ENCODE measurements around the gene SPOCK1. TPM values are rescaled to one million over a fixed set of nuclear protein-coding genes. Genes with fewer than 3 reads are reported as not detected.

Gene SPOCK1
- total and polyA plus RNA-seq, 7 donors, result 4.2 to 52.7 (median 16.0) TPM

- TF ChIP-seq CTCF (IDR thresholded peaks at IDR 0.05), result no peak
- ATAC-seq (no peak), DNase-seq (no peak)
- 75 to 80% (median 77%) methylated on average over 5 of the region's 5 CpGs for WGBS, 3 donors
- H3K4me1 ChIP-seq, result no peaks in the 10 kb centered on the region
- no peak overlapping the region for H3K4me3 ChIP-seq
- H3K36me3 ChIP-seq (ENCODE audit: insufficient read depth in 1 of 2, low read depth in 1 of 2), result no peaks in the 10 kb centered on the region
- H3K9me3 ChIP-seq, result no peaks in the 10 kb centered on the region
- intact Hi-C loops (cut with DNase I), result no loop called here
- no peak overlapping the region for H3K27ac ChIP-seq
- H3K27me3 ChIP-seq (ENCODE audit: insufficient read depth in 3 of 3, low read length in 2 of 3), result no peaks in the 10 kb centered on the region
These were observed 380.5 kb downstream of the SPOCK1 start for GRCh38 chr5:137118629-137119028.

GRCh38 chr5:137115152-137115551 lies 384.0 kb downstream of the SPOCK1 start:
- Histone ChIP-seq H3K27me3 (ENCODE audit: insufficient read depth in 3 of 3, low read length in 2 of 3) (peaks cover 0 to 2% (median 0%) of the 10 kb centered on the region in 3 donors), H3K4me3 (no peak overlapping the region), H3K27ac (no peak overlapping the region), H3K9me3 (no peaks in the 10 kb centered on the region), H3K36me3 (ENCODE audit: insufficient read depth in 1 of 2, low read depth in 1 of 2) (no peaks in the 10 kb centered on the region), H3K4me1 (no peaks in the 10 kb centered on the region)
- no peak for TF ChIP-seq CTCF (IDR thresholded peaks at IDR 0.05)
- ATAC-seq, result no peak
- intact Hi-C loops (cut with DNase I), result no loop called here
- no peak for DNase-seq
- WGBS, 3 donors, result 74 to 82% (median 78%) methylated on average over 6 of the region's 6 CpGs

- Histone ChIP-seq H3K27ac (no peak overlapping the region), H3K27me3 (ENCODE audit: insufficient read depth in 3 of 3, low read length in 2 of 3) (peaks cover 0 to 2% (median 0%) of the 10 kb centered on the region in 3 donors), H3K4me1 (no peaks in the 10 kb centered on the region), H3K4me3 (no peak overlapping the region), H3K36me3 (ENCODE audit: insufficient read depth in 1 of 2, low read depth in 1 of 2) (no peaks in the 10 kb centered on the region), H3K9me3 (no peaks in the 10 kb centered on the region)
- ATAC-seq (no peak), DNase-seq (no peak)
- intact Hi-C loops (cut with DNase I), result no loop called here
- no peak for TF ChIP-seq CTCF (IDR thresholded peaks at IDR 0.05)
- 52 to 71% (median 65%) methylated on average over 2 of the region's 2 CpGs for WGBS, 3 donors
These were observed 384.6 kb downstream of the SPOCK1 start for GRCh38 chr5:137114529-137114928.

- H3K27me3 ChIP-seq (ENCODE audit: insufficient read depth in 3 of 3, low read length in 2 of 3), result peaks cover 0 to 2% (median 0%) of the 10 kb centered on the region in 3 donors
- no peaks in the 10 kb centered on the region for H3K36me3 ChIP-seq (ENCODE audit: insufficient read depth in 1 of 2, low read depth in 1 of 2)
- H3K27ac ChIP-seq, result no peak overlapping the region
- no peak for DNase-seq
- ATAC-seq, result no peak
- no peaks in the 10 kb centered on the region for H3K9me3 ChIP-seq
- no peak overlapping the region for H3K4me3 ChIP-seq
- TF ChIP-seq CTCF (IDR thresholded peaks at IDR 0.05), result no peak
- intact Hi-C loops (cut with DNase I), result no loop called here
- no peaks in the 10 kb centered on the region for H3K4me1 ChIP-seq
- WGBS, 3 donors, result 48 to 92% (median 71%) methylated on average over 3 of the region's 3 CpGs
These were observed 385.2 kb downstream of the SPOCK1 start for GRCh38 chr5:137113939-137114338.

- DNase-seq (no peak), ATAC-seq (no peak)
- intact Hi-C loops (cut with DNase I), result no loop called here
- WGBS, 3 donors, result 79 to 82% (median 80%) methylated on average over 7 of the region's 7 CpGs
- H3K4me3 ChIP-seq, result no peak overlapping the region
- no peaks in the 10 kb centered on the region for H3K36me3 ChIP-seq (ENCODE audit: insufficient read depth in 1 of 2, low read depth in 1 of 2)
- peaks cover 0 to 2% (median 0%) of the 10 kb centered on the region in 3 donors for H3K27me3 ChIP-seq (ENCODE audit: insufficient read depth in 3 of 3, low read length in 2 of 3)
- no peak overlapping the region for H3K27ac ChIP-seq
- no peaks in the 10 kb centered on the region for H3K9me3 ChIP-seq
- H3K4me1 ChIP-seq, result no peaks in the 10 kb centered on the region
- no peak for TF ChIP-seq CTCF (IDR thresholded peaks at IDR 0.05)
These were observed 386.0 kb downstream of the SPOCK1 start for GRCh38 chr5:137113161-137113560.
